Common myeloid progenitor, CD34-positive (primary cell): ENCODE measurements around the gene DOCK10.
"Not testable (repeated sequence)": the region's sequence is repeated elsewhere in the genome, so short reads cannot be mapped to it uniquely, and the experiment has no call there.

Experiments used
- CTCF ChIA-PET: fragments of 350-600 bp; sonication (Branson Sonifier 250); formaldehyde crosslinking; loops from one replicate; lab custom pipeline; 2021; ENCODE audit warnings: antibody characterized with exemption; lab: Charles Lee
- POLR2A ChIA-PET: fragments of 350-600 bp; sonication (Branson Sonifier 250); formaldehyde crosslinking; loops from one replicate; lab custom pipeline; 2021; ENCODE audit warnings: antibody characterized with exemption; lab: Charles Lee
- DNase-seq, 3 donors: peaks; one replicate each; pipeline versions ENCODE4 v3.0.0 to v3.0.0-alpha.2; 2013
- H3K27ac ChIP-seq, 2 experiments: 1 replicate in 1 of 2; 2 replicates in 1 of 2; pipeline ENCODE4 v1.7.0; 2013; ENCODE audit warnings: inconsistent platforms in 2 of 2, low read length in 2 of 2, mild to moderate bottlenecking in 2 of 2, low read depth in 1 of 2, moderate library complexity in 1 of 2; ENCODE audit not compliant: severe bottlenecking in 2 of 2, insufficient read depth in 1 of 2, poor library complexity in 1 of 2
- H3K27me3 ChIP-seq, 5 experiments: replicated peaks in 2 of 5; 1 replicate in 3 of 5; 2 replicates in 2 of 5; pipeline versions ENCODE4 v1.6.1 to v1.7.0; 2013; ENCODE audit warnings: low read length in 4 of 5, mild to moderate bottlenecking in 2 of 5, moderate library complexity in 2 of 5, inconsistent platforms in 1 of 5; ENCODE audit not compliant: insufficient read depth in 5 of 5, control insufficient read depth in 4 of 5
- H3K36me3 ChIP-seq, 4 experiments: 1 replicate in 2 of 4; 2 replicates in 2 of 4; pipeline versions ENCODE4 v1.6.1 to v1.7.0; 2013; ENCODE audit warnings: low read length in 3 of 4, control low read depth in 1 of 4, mild to moderate bottlenecking in 1 of 4; ENCODE audit not compliant: control insufficient read depth in 4 of 4, insufficient read depth in 4 of 4
- H3K4me1 ChIP-seq, 4 experiments: 1 replicate in 3 of 4; 2 replicates in 1 of 4; pipeline versions ENCODE4 v1.6.1 to v1.7.1; 2013; ENCODE audit warnings: low read length in 3 of 4, mild to moderate bottlenecking in 3 of 4, control low read depth in 1 of 4, inconsistent platforms in 1 of 4, moderate library complexity in 1 of 4; ENCODE audit not compliant: control insufficient read depth in 4 of 4, insufficient read depth in 4 of 4; ENCODE audit errors: control extremely low read depth in 1 of 4
- H3K4me3 ChIP-seq, 7 experiments: 1 replicate in 4 of 7; 2 replicates in 3 of 7; pipeline versions ENCODE4 v1.5.1 to v1.7.0; 2013; ENCODE audit warnings: mild to moderate bottlenecking in 7 of 7, low read length in 6 of 7, moderate library complexity in 6 of 7, inconsistent platforms in 2 of 7, low read depth in 2 of 7, control low read depth in 1 of 7; ENCODE audit not compliant: insufficient read depth in 4 of 7, control insufficient read depth in 1 of 7; ENCODE audit errors: extremely low read depth in 1 of 7
- H3K9me3 ChIP-seq, 5 experiments: 1 replicate in 4 of 5; 2 replicates in 1 of 5; pipeline versions ENCODE4 v1.6.1 to v1.7.1; 2013; ENCODE audit warnings: low read length in 4 of 5, mild to moderate bottlenecking in 2 of 5, inconsistent platforms in 1 of 5, low read depth in 1 of 5, moderate library complexity in 1 of 5; ENCODE audit not compliant: control insufficient read depth in 4 of 5, insufficient read depth in 2 of 5; ENCODE audit errors: control extremely low read depth in 1 of 5
- WGBS: methylation state at CpG from one replicate; pipeline ENCODE4 v1.1.5; 2013; ENCODE audit not compliant: insufficient coverage; 5-methylcytosine and 5-hydroxymethylcytosine counted together

DOCK10 gene

DNA sequence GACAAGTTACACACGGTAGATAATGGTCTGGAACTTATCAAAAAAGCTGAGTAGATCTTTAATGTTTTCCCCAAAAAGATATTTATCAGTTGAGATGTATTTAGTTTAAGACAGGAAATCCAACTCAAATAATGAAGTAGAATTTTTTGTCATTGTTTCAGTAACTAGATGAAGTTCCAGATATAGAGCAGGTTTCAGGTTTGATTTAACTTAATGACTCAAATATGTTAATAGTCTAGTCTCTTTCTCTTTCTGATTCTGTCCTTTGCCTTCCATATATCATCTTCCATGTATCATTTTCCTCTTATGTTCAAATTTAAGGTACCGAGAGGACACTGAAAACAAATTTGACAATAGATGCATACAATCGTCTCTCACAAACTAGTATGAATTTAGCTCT is 23.6 kb upstream of the DOCK10 start:
- no peaks in the 10 kb centered on the region for H3K36me3 ChIP-seq
- H3K27ac ChIP-seq, result no peak overlapping the region
- DNase-seq, result no peak
- peaks cover 0 to 3% (median 2%) of the 10 kb centered on the region in 5 experiments for H3K9me3 ChIP-seq
- ChIA-PET POLR2A (no interaction called here), CTCF (no interaction called here)
- peaks cover 0 to 7% (median 0%) of the 10 kb centered on the region in 4 experiments for H3K4me1 ChIP-seq
- H3K4me3 ChIP-seq, result no peak overlapping the region
- no peaks in the 10 kb centered on the region for H3K27me3 ChIP-seq
- no CpG with 5 or more reads among the region's 3 CpGs for WGBS

DNA sequence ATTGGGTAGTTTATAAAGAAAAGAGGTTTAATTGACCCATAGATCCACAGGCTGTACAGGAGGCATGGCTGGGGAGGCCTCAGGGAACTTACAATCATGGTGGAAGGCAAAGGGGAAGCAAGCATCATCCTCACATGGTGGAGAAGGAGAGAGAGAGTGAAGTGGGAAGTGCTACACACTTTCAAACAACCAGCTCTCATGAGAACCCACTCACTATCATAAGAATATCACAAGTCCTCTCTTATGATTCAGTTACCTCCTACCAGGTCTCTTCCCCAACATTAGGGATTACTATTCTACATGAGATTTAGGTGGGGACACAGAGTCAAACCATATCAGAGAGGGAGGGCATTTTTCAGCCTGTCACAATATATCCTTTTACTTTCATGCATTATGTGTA is 22.7 kb upstream of the DOCK10 start:
- H3K4me3 ChIP-seq, result no peak overlapping the region
- ChIA-PET POLR2A (no interaction called here), CTCF (no interaction called here)
- no peaks in the 10 kb centered on the region for H3K36me3 ChIP-seq
- peaks cover 0 to 3% (median 2%) of the 10 kb centered on the region in 5 experiments for H3K9me3 ChIP-seq
- no peak overlapping the region for H3K27ac ChIP-seq
- no peak for DNase-seq
- H3K4me1 ChIP-seq, result peaks cover 0 to 7% (median 0%) of the 10 kb centered on the region in 4 experiments
- H3K27me3 ChIP-seq, result no peaks in the 10 kb centered on the region

DNA sequence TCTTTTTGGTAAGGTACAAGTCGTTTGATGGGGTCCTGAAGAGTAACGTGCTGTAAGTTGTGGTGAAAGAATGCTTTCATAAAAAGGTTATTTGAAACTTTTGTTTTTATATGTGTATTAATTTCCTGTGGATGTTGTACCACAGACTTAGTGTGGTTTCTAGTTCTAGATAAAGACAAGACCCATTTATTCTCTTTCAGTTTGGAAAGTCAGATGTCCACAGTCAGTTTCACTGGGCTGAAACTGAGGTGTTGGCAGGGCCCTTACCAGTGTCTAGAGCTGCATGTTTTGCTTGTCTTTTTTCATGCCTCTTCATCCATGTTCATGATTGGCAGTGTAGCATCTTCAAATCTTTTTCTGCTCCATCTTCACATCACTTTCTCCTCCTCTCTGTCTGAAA is 22.1 kb upstream of the DOCK10 start:
- H3K9me3 ChIP-seq, result peaks cover 0 to 3% (median 2%) of the 10 kb centered on the region in 5 experiments
- H3K36me3 ChIP-seq, result no peaks in the 10 kb centered on the region
- WGBS, result 57% methylated on average over 1 of the region's 2 CpGs
- no peak for DNase-seq
- no peak overlapping the region for H3K4me3 ChIP-seq
- POLR2A ChIA-PET, result no interaction called here
- H3K27me3 ChIP-seq, result no peaks in the 10 kb centered on the region
- peaks cover 0 to 2% (median 0%) of the 10 kb centered on the region in 4 experiments for H3K4me1 ChIP-seq
- H3K27ac ChIP-seq, result no peak overlapping the region
- CTCF ChIA-PET, result no interaction called here

DNA sequence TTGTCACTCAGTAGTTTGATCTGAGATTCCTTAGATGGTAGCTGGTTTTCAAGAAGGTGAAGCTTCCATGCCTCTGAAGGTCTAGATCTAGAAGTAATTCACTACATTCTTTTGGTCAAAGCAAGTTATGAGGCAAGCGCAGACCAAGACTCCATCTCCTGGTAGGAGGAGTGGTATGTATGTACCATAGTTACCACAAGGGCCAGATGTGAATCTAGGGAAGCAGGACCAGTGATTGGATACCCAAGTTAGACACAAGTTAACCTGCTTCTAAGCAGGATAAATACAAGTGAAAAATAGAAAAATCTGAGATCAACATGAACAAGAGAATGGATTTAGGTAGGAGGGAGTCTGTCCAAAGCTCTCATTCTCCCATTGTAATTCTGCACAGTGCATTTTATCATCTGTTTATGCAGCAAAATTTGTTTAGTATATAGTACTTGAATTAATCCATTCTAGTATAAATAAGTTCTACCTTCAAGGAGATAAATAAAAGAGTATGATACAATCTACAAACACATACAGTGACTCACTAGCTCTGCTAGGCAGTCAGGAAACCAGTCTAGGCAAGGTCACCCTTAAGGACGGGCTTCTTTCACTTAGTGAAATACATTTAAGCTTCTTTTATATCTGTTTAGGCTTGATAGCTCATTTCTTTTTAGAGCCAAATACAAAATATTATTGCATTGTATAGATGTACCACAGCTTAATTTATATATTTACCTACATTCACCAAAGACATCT is 14.2 kb upstream of the DOCK10 start:
- peaks cover 6 to 14% (median 11%) of the 10 kb centered on the region in 4 experiments for H3K4me1 ChIP-seq
- ChIA-PET CTCF (interaction anchor here (0.8 kb wide), 1 partner anchor 12 kb away, joined by 3 read pairs; no protein-coding TSS in a partner anchor), POLR2A (no interaction called here)
- H3K9me3 ChIP-seq, result peaks cover 0 to 4% (median 0%) of the 10 kb centered on the region in 5 experiments
- no peak for DNase-seq
- H3K4me3 ChIP-seq, result no peak overlapping the region
- H3K36me3 ChIP-seq, result no peaks in the 10 kb centered on the region
- H3K27me3 ChIP-seq, result no peaks in the 10 kb centered on the region
- no peak overlapping the region for H3K27ac ChIP-seq
- WGBS, result 100% methylated on average over 1 of the region's 2 CpGs

DNA sequence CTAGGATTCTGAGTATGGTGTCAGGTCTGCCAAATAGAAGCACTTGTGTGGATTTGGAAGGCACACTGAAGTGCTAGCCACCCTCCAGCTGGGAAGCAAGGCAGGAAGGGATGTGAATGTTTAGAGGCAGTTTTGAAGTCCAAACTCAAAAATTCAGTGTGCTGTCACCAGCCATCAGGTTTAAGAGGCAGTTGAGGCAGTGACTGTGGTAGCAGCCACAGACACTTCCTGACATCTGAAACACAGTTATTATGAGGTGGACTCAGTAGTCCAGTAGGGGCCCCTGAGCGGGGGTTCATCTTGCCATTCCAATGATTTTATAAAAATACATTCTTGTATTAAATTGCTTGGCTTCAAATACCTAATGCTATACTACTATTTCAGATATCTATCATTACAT is 13.4 kb upstream of the DOCK10 start:
- DNase-seq, result no peak
- peaks cover 0 to 4% (median 0%) of the 10 kb centered on the region in 5 experiments for H3K9me3 ChIP-seq
- H3K4me3 ChIP-seq, result no peak overlapping the region
- whole genome bisulfite sequencing, result no CpG with 5 or more reads among the region's 1 CpG
- ChIA-PET CTCF (no interaction called here), POLR2A (no interaction called here)
- no peak overlapping the region for H3K27ac ChIP-seq
- peaks cover 6 to 14% (median 11%) of the 10 kb centered on the region in 4 experiments for H3K4me1 ChIP-seq
- H3K27me3 ChIP-seq, result no peaks in the 10 kb centered on the region
- H3K36me3 ChIP-seq, result no peaks in the 10 kb centered on the region

DNA sequence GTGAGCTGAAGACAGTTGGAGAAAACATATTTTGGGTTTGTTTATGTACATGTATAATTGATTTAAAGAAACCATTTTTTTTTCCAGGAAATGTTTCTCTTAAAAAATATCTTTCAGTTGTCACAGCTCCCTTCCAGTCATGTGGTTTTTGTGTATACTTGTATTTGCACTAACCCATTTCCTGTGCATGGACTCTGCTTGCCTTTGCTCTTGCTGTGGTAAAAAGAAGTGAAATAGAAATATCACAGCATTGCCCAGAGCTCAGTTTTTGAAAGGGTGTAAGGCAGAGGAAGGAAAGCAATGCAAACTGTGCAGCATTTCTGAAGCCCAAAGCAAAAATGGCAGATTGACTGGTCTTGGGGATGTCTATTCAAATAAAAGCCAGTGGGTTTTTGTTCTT is 10.4 kb upstream of the DOCK10 start:
- peak; percentile 11 to 62 (median 54) for DNase-seq
- Histone ChIP-seq H3K27me3 (no peaks in the 10 kb centered on the region), H3K9me3 (peaks cover 0 to 2% (median 0%) of the 10 kb centered on the region in 5 experiments), H3K36me3 (no peaks in the 10 kb centered on the region), H3K4me1 (peaks cover 6 to 14% (median 11%) of the 10 kb centered on the region in 4 experiments), H3K4me3 (peak overlapping the region in 1 of 7 experiments; percentile 45), H3K27ac (peak overlapping the region in 1 of 2 experiments; percentile 40)
- ChIA-PET CTCF (interaction anchor here (0.9 to 1.3 kb wide), 3 partner anchors 9 to 23 kb away, joined by 4 read pairs; partner anchors contain the start of gene DOCK10), POLR2A (interaction anchor here (0.6 to 0.7 kb wide), 2 partner anchors 17 to 61 kb away, joined by 4 read pairs; no protein-coding TSS in a partner anchor)

DNA sequence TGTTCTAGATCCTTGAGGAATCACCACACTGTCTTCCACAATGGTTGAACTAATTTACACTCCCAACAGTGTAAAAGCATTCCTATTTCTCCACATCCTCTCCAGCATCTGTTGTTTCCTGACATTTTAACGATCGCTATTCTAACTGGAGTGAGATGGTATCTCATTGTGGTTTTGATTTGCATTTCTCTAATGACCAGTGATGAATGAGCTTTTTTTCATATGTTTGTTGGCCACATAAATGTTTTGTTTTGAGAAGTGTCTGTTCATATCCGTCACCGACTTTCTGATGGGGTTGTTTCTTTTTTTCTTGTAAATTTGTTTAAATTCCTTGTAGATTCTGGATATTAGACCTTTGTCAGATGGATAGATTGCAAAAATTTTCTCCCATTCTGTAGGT is 5.2 kb upstream of the DOCK10 start:
- H3K4me1 ChIP-seq, result peaks cover 0 to 11% (median 5%) of the 10 kb centered on the region in 4 experiments
- CTCF ChIA-PET, POLR2A ChIA-PET, H3K36me3 ChIP-seq, H3K4me3 ChIP-seq, H3K9me3 ChIP-seq, H3K27me3 ChIP-seq, DNase-seq, H3K27ac ChIP-seq: not testable (repeated sequence)
- WGBS, result 86% methylated on average over 2 of the region's 4 CpGs
